ENCODE measurements around the gene PRKN.

The PRKN gene

GRCh38 chr6:162258647-162259046 is 468.9 kb downstream of the PRKN start:
- TF ChIP-seq POLR2AphosphoS5 (IDR thresholded peaks at IDR 0.05; ENCODE audit: low read depth) (no peak), GABPA (IDR thresholded peaks at IDR 0.05; ENCODE audit: low read depth) (no peak), SPI1 (IDR thresholded peaks at IDR 0.05; ENCODE audit: borderline replicate concordance, low read depth) (no peak), CTCF (IDR thresholded peaks at IDR 0.05; ENCODE audit: insufficient read depth, low read length) (no peak), REST (IDR thresholded peaks at IDR 0.05; ENCODE audit: insufficient replicate concordance, low read depth) (no peak)
- no peak for DNase-seq (ENCODE audit: low read depth in 1 of 2, low spot score in 1 of 2)
- H3K27ac ChIP-seq (replicated peaks): no peak overlapping the region
- no peaks in the 10 kb centered on the region for H3K27me3 ChIP-seq (ENCODE audit: insufficient read depth, poor library complexity, severe bottlenecking)
- no peak overlapping the region for H3K4me3 ChIP-seq (replicated peaks; ENCODE audit: insufficient read depth, low read length)

- Histone ChIP-seq H3K4me3 (replicated peaks; ENCODE audit: insufficient read depth, low read length) (no peak overlapping the region), H3K27ac (replicated peaks) (no peak overlapping the region), H3K27me3 (ENCODE audit: insufficient read depth, poor library complexity, severe bottlenecking) (no peaks in the 10 kb centered on the region)
- no peak for DNase-seq (ENCODE audit: low read depth in 1 of 2, low spot score in 1 of 2)
- TF ChIP-seq REST (IDR thresholded peaks at IDR 0.05; ENCODE audit: insufficient replicate concordance, low read depth) (no peak), GABPA (IDR thresholded peaks at IDR 0.05; ENCODE audit: low read depth) (no peak), SPI1 (IDR thresholded peaks at IDR 0.05; ENCODE audit: borderline replicate concordance, low read depth) (no peak), POLR2AphosphoS5 (IDR thresholded peaks at IDR 0.05; ENCODE audit: low read depth) (no peak), CTCF (IDR thresholded peaks at IDR 0.05; ENCODE audit: insufficient read depth, low read length) (no peak)
Measured at GRCh38 chr6:162256361-162256760, 471.2 kb downstream of the PRKN start.

DNA sequence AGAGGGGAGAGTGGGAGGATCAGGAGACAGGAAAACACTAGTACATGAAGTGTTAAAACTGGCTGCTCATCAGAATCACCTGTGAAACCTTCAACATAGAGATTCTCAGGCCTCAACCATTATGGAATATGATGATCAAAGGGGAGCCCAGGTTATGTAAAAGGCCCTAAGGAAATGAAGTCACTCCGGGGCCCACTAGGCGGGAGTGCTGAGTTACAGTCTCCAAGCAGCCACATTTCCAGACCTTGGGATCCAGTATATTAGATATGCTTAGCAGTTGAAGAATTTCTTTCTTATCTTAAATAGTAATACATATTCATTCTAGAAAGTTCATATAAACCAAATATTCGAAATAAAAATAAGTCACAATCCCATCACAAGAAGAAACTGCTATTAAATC is 476.3 kb downstream of the PRKN start:
- Histone ChIP-seq H3K27me3 (ENCODE audit: insufficient read depth, poor library complexity, severe bottlenecking) (no peaks in the 10 kb centered on the region), H3K27ac (replicated peaks) (no peak overlapping the region), H3K4me3 (replicated peaks; ENCODE audit: insufficient read depth, low read length) (no peak overlapping the region)
- TF ChIP-seq REST (IDR thresholded peaks at IDR 0.05; ENCODE audit: insufficient replicate concordance, low read depth) (no peak), GABPA (IDR thresholded peaks at IDR 0.05; ENCODE audit: low read depth) (no peak), SPI1 (IDR thresholded peaks at IDR 0.05; ENCODE audit: borderline replicate concordance, low read depth) (no peak), CTCF (IDR thresholded peaks at IDR 0.05; ENCODE audit: insufficient read depth, low read length) (no peak), POLR2AphosphoS5 (IDR thresholded peaks at IDR 0.05; ENCODE audit: low read depth) (no peak)
- DNase-seq (ENCODE audit: low read depth in 1 of 2, low spot score in 1 of 2): no peak
